Measurements from ENCODE around the gene DNAJA4. TPM values are rescaled to one million over a fixed set of nuclear protein-coding genes. Genes with fewer than 3 reads are reported as not detected.

The DNAJA4 gene
- polyA plus RNA-seq, 1 of the 3 experiments (the other 2 are of a cell fraction): 0.03 TPM

- ChIA-PET POLR2A (no interaction called here), CTCF (interaction anchor here (1.2 to 5.0 kb wide), 2 partner anchors 15 to 166 kb away, joined by 3 to 32 read pairs; no protein-coding TSS in a partner anchor)
- Histone ChIP-seq H3K79me2 (ENCODE audit: insufficient read depth) (no peaks in the 10 kb centered on the region), H3K4me3 (ENCODE audit: low read depth in 2 of 2, low read length in 1 of 2) (no peak overlapping the region), H3K27me3 (ENCODE audit: insufficient read depth) (no peaks in the 10 kb centered on the region), H3K4me1 (ENCODE audit: control insufficient read depth in 1 of 2, insufficient read depth in 2 of 2, low read depth in 1 of 2, low read length in 1 of 2) (no peaks in the 10 kb centered on the region), H3F3A (replicated peaks; ENCODE audit: insufficient read depth) (no peaks in the 10 kb centered on the region), H3K9ac (no peak overlapping the region), H3K36me3 (replicated peaks in 1 of 2; ENCODE audit: control insufficient read depth in 1 of 2, insufficient read depth in 2 of 2, low read length in 1 of 2) (no peaks in the 10 kb centered on the region), H3K27ac (ENCODE audit: low read depth in 2 of 2, low read length in 1 of 2) (no peak overlapping the region), H4K20me1 (ENCODE audit: insufficient read depth) (no peaks in the 10 kb centered on the region), H2AFZ (ENCODE audit: low read depth) (no peak overlapping the region), H3K9me3 (no peaks in the 10 kb centered on the region), H3K9me2 (no peaks in the 10 kb centered on the region), H3K4me2 (no peak overlapping the region)
- no peak for DNase-seq
- WGBS (ENCODE audit: low lambda C conversion rate): 56% methylated on average over 3 of the region's 3 CpGs
- no peak for TF ChIP-seq TEAD4 (IDR thresholded peaks at IDR 0.05; ENCODE audit: borderline replicate concordance, insufficient read depth)
- no peak for TF ChIP-seq GABPA (IDR thresholded peaks at IDR 0.05; ENCODE audit: low read depth)
- TF ChIP-seq, protein P1, sequence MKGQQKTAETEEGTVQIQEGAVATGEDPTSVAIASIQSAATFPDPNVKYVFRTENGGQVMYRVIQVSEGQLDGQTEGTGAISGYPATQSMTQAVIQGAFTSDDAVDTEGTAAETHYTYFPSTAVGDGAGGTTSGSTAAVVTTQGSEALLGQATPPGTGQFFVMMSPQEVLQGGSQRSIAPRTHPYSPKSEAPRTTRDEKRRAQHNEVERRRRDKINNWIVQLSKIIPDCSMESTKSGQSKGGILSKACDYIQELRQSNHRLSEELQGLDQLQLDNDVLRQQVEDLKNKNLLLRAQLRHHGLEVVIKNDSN (IDR thresholded peaks at IDR 0.05; ENCODE audit: borderline replicate concordance, low read depth): no peak
- no peak for TF ChIP-seq RFX5 (IDR thresholded peaks at IDR 0.05; ENCODE audit: low read length)
- no peak for TF ChIP-seq RXRA (IDR thresholded peaks at IDR 0.05; ENCODE audit: borderline replicate concordance, low read depth)
- no peak for TF ChIP-seq RAD21 (IDR thresholded peaks at IDR 0.05; ENCODE audit: low read length)
- no peak for TF ChIP-seq YY1 (IDR thresholded peaks at IDR 0.05; ENCODE audit: low read depth)
- no peak for TF ChIP-seq NRF1 (IDR thresholded peaks at IDR 0.05; ENCODE audit: low read depth, low read length)
Measured at GRCh38 chr15:78256044-78256437, 8.3 kb upstream of the DNAJA4 start.

DNA sequence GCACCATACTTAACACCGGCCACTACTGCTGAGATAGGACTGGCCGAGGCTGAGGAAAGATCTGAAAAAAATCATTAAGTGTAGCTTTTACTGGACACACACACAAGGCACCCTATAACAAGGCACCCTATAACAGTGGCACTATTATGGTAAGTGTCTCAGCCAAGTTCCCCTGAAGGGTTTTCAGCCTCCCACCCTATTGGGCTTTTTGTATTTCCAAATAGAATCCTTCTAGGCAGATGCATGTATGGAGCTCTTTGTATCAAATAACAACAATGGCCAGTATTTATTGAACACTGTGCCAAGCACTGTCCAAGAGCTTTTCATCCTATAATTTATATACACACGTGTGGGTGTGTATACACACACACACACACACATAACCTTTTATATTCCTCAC is 6.7 kb upstream of the DNAJA4 start:
- H3K9ac ChIP-seq: no peak overlapping the region
- H3K36me3 ChIP-seq (replicated peaks in 1 of 2; ENCODE audit: control insufficient read depth in 1 of 2, insufficient read depth in 2 of 2, low read length in 1 of 2): no peaks in the 10 kb centered on the region
- no peaks in the 10 kb centered on the region for H3K9me2 ChIP-seq
- H3K4me2 ChIP-seq: no peak overlapping the region
- no peaks in the 10 kb centered on the region for H3K79me2 ChIP-seq (ENCODE audit: insufficient read depth)
- H3K9me3 ChIP-seq: no peaks in the 10 kb centered on the region
- no peak overlapping the region for H3K4me3 ChIP-seq (ENCODE audit: low read depth in 2 of 2, low read length in 1 of 2)
- no peak overlapping the region for H3K27ac ChIP-seq (ENCODE audit: low read depth in 2 of 2, low read length in 1 of 2)
- TF ChIP-seq TAF1 (IDR thresholded peaks at IDR 0.05; ENCODE audit: borderline replicate concordance, low read depth, low read length) (no peak), FOXJ3 (CRISPR knock-in tag; IDR thresholded peaks at IDR 0.05) (no peak), MXI1 (IDR thresholded peaks at IDR 0.05; ENCODE audit: low read depth, low read length) (no peak), JUND (IDR thresholded peaks at IDR 0.05) (no peak)
- no peak for DNase-seq
- no peaks in the 10 kb centered on the region for H3K4me1 ChIP-seq (ENCODE audit: control insufficient read depth in 1 of 2, insufficient read depth in 2 of 2, low read depth in 1 of 2, low read length in 1 of 2)
- CTCF ChIA-PET: interaction anchor here (0.6 to 5.0 kb wide), 6 partner anchors 9 to 679 kb away, joined by 3 to 32 read pairs (median 3); no protein-coding TSS in a partner anchor
- H3F3A ChIP-seq (replicated peaks; ENCODE audit: insufficient read depth): no peaks in the 10 kb centered on the region
- 60% methylated on average over 3 of the region's 3 CpGs for WGBS (ENCODE audit: low lambda C conversion rate)
- POLR2A ChIA-PET: no interaction called here
- no peaks in the 10 kb centered on the region for H4K20me1 ChIP-seq (ENCODE audit: insufficient read depth)
- no peaks in the 10 kb centered on the region for H3K27me3 ChIP-seq (ENCODE audit: insufficient read depth)
- no peak overlapping the region for H2AFZ ChIP-seq (ENCODE audit: low read depth)

DNA sequence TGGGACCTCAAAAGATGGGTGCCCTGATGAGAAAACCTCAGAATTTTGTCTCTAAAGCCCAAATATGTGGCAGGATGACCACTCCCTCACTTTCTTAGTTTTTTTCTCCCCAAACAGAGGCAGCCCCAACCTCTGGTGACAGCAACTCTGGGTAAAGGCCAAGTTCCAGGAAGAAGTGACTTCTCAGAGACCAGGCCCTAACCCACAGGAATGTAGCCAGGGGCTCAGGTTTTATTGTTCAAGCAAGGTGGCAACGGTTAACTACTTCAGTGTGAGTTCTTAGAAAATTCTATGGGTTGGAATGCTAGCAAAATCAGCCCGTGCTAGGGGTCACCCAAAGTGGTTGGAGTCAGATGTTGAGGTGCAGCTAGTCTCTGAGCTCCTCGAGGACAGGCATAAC is 5.1 kb upstream of the DNAJA4 start:
- Histone ChIP-seq H3K9me3 (no peaks in the 10 kb centered on the region), H3K27me3 (ENCODE audit: insufficient read depth) (no peaks in the 10 kb centered on the region), H3K9ac (no peak overlapping the region), H3K79me2 (ENCODE audit: insufficient read depth) (no peaks in the 10 kb centered on the region), H3K4me1 (ENCODE audit: control insufficient read depth in 1 of 2, insufficient read depth in 2 of 2, low read depth in 1 of 2, low read length in 1 of 2) (no peaks in the 10 kb centered on the region), H3F3A (replicated peaks; ENCODE audit: insufficient read depth) (no peaks in the 10 kb centered on the region), H3K4me3 (ENCODE audit: low read depth in 2 of 2, low read length in 1 of 2) (no peak overlapping the region), H3K27ac (ENCODE audit: low read depth in 2 of 2, low read length in 1 of 2) (no peak overlapping the region), H2AFZ (ENCODE audit: low read depth) (no peak overlapping the region), H3K4me2 (no peak overlapping the region), H3K36me3 (replicated peaks in 1 of 2; ENCODE audit: control insufficient read depth in 1 of 2, insufficient read depth in 2 of 2, low read length in 1 of 2) (no peaks in the 10 kb centered on the region), H3K9me2 (no peaks in the 10 kb centered on the region), H4K20me1 (ENCODE audit: insufficient read depth) (no peaks in the 10 kb centered on the region)
- 51% methylated on average over 3 of the region's 3 CpGs for WGBS (ENCODE audit: low lambda C conversion rate)
- CTCF ChIA-PET: interaction anchor here (1.3 kb wide), 1 partner anchor 82 kb away, joined by 3 read pairs; no protein-coding TSS in a partner anchor
- DNase-seq: no peak
- POLR2A ChIA-PET: no interaction called here
- TF ChIP-seq EP300 (IDR thresholded peaks at IDR 0.05; ENCODE audit: borderline replicate concordance in 1 of 2, low read depth in 1 of 2, low read length in 1 of 2) (no peak), MXI1 (IDR thresholded peaks at IDR 0.05; ENCODE audit: low read depth, low read length) (no peak), FOXJ3 (CRISPR knock-in tag; IDR thresholded peaks at IDR 0.05) (no peak), SMC3 (IDR thresholded peaks at IDR 0.05; ENCODE audit: low read depth, low read length) (no peak), CHD2 (IDR thresholded peaks at IDR 0.05; ENCODE audit: low read length, partially characterized antibody) (no peak), JUND (IDR thresholded peaks at IDR 0.05) (no peak), RAD21 (IDR thresholded peaks at IDR 0.05; ENCODE audit: low read length) (no peak), YY1 (IDR thresholded peaks at IDR 0.05; ENCODE audit: low read depth) (no peak)
- TF ChIP-seq, protein P2, sequence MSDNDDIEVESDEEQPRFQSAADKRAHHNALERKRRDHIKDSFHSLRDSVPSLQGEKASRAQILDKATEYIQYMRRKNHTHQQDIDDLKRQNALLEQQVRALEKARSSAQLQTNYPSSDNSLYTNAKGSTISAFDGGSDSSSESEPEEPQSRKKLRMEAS (IDR thresholded peaks at IDR 0.05; ENCODE audit: low read depth): no peak
- TF ChIP-seq, protein P3, sequence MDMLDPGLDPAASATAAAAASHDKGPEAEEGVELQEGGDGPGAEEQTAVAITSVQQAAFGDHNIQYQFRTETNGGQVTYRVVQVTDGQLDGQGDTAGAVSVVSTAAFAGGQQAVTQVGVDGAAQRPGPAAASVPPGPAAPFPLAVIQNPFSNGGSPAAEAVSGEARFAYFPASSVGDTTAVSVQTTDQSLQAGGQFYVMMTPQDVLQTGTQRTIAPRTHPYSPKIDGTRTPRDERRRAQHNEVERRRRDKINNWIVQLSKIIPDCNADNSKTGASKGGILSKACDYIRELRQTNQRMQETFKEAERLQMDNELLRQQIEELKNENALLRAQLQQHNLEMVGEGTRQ (IDR thresholded peaks at IDR 0.05; ENCODE audit: borderline replicate concordance, low read depth, low read length): no peak
- TF ChIP-seq, protein P4, sequence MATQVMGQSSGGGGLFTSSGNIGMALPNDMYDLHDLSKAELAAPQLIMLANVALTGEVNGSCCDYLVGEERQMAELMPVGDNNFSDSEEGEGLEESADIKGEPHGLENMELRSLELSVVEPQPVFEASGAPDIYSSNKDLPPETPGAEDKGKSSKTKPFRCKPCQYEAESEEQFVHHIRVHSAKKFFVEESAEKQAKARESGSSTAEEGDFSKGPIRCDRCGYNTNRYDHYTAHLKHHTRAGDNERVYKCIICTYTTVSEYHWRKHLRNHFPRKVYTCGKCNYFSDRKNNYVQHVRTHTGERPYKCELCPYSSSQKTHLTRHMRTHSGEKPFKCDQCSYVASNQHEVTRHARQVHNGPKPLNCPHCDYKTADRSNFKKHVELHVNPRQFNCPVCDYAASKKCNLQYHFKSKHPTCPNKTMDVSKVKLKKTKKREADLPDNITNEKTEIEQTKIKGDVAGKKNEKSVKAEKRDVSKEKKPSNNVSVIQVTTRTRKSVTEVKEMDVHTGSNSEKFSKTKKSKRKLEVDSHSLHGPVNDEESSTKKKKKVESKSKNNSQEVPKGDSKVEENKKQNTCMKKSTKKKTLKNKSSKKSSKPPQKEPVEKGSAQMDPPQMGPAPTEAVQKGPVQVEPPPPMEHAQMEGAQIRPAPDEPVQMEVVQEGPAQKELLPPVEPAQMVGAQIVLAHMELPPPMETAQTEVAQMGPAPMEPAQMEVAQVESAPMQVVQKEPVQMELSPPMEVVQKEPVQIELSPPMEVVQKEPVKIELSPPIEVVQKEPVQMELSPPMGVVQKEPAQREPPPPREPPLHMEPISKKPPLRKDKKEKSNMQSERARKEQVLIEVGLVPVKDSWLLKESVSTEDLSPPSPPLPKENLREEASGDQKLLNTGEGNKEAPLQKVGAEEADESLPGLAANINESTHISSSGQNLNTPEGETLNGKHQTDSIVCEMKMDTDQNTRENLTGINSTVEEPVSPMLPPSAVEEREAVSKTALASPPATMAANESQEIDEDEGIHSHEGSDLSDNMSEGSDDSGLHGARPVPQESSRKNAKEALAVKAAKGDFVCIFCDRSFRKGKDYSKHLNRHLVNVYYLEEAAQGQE (IDR thresholded peaks at IDR 0.05; ENCODE audit: low read depth, low read length): no peak
